Hepatocyte (in vitro differentiated cells): ENCODE measurements around the gene HDAC2. TPM values are rescaled to one million over a fixed set of nuclear protein-coding genes. Genes with fewer than 3 reads are reported as not detected.
"Not testable (repeated sequence)": the region's sequence is repeated elsewhere in the genome, so short reads cannot be mapped to it uniquely, and the experiment has no call there.

Experiments
- DNase-seq: peaks from one replicate; pipeline ENCODE4 v3.0.0-alpha.2; 2016; ENCODE audit warnings: low spot score
- H2AFZ ChIP-seq: fragments of 200-600 bp; sonication (generic); 2 replicates; pipeline ENCODE4 v1.6.0; 2016; ENCODE audit warnings: antibody characterized with exemption, mild to moderate bottlenecking
- H3K27ac ChIP-seq: fragments of 200-600 bp; sonication (generic); 2 replicates; pipeline ENCODE4 v1.5.1; 2016; ENCODE audit warnings: mild to moderate bottlenecking
- H3K27me3 ChIP-seq: fragments of 200-600 bp; sonication (generic); 2 replicates; pipeline ENCODE4 v1.6.1; 2016
- H3K36me3 ChIP-seq: fragments of 200-600 bp; sonication (generic); replicated peaks from 2 replicates; pipeline ENCODE4 v1.5.1; 2016; ENCODE audit warnings: low read depth; ENCODE audit not compliant: insufficient read depth
- H3K4me1 ChIP-seq: fragments of 200-600 bp; sonication (generic); 2 replicates; pipeline ENCODE4 v1.5.1; 2016; ENCODE audit warnings: mild to moderate bottlenecking, moderate library complexity; ENCODE audit not compliant: insufficient read depth
- H3K4me2 ChIP-seq: fragments of 200-600 bp; sonication (generic); 2 replicates; pipeline ENCODE4 v1.6.0; 2016
- H3K4me3 ChIP-seq: fragments of 200-600 bp; sonication (generic); 2 replicates; pipeline ENCODE4 v1.5.1; 2016; ENCODE audit warnings: mild to moderate bottlenecking
- H3K79me2 ChIP-seq: fragments of 200-600 bp; sonication (generic); 2 replicates; pipeline ENCODE4 v1.6.0; 2017; ENCODE audit warnings: mild to moderate bottlenecking
- H3K9me2 ChIP-seq: fragments of 200-600 bp; sonication (generic); replicated peaks from 2 replicates; pipeline ENCODE4 v1.6.0; 2017; ENCODE audit warnings: mild to moderate bottlenecking; ENCODE audit not compliant: insufficient read depth
- H3K9me3 ChIP-seq: fragments of 200-600 bp; sonication (generic); 2 replicates; pipeline ENCODE4 v1.5.1; 2016; ENCODE audit warnings: low read depth, mild to moderate bottlenecking
- H4K20me1 ChIP-seq: fragments of 200-600 bp; sonication (generic); 2 replicates; pipeline ENCODE4 v1.6.0; 2016; ENCODE audit warnings: mild to moderate bottlenecking; ENCODE audit not compliant: insufficient read depth, poor library complexity, severe bottlenecking
- EZH2 ChIP-seq: fragments of 200-600 bp; sonication (generic); IDR thresholded peaks from 2 replicates; pipeline ENCODE4 v1.6.1; 2016; ENCODE audit warnings: antibody characterized with exemption, mild to moderate bottlenecking, borderline replicate concordance
- EZH2phosphoT487 ChIP-seq: fragments of 200-600 bp; sonication (generic); IDR thresholded peaks from one replicate; pipeline ENCODE4 v1.6.1; 2018; ENCODE audit warnings: antibody characterized with exemption, mild to moderate bottlenecking, low read depth, moderate library complexity; ENCODE audit not compliant: unreplicated experiment, severe bottlenecking
- WGBS: methylation state at CpG from one replicate; pipeline ENCODE4 v1.1.6; 2016; ENCODE audit warnings: low lambda C conversion rate; ENCODE audit errors: missing lambda C conversion rate; 5-methylcytosine and 5-hydroxymethylcytosine counted together
- polyA plus RNA-seq: library from polyadenylated mRNA; unstranded; fragments of >200 nt; fragmentation: Nextera tagmentation; extraction: Ambion mirVana; gene quantifications from 2 replicates; pipeline ENCODE4 v1.2.1, GENCODE V29; 2016
- total RNA-seq: library from RNA; depleted of rRNA; stranded (reverse); fragments of >200 nt; gene quantifications from 2 replicates; pipeline ENCODE4 v1.2.3, GENCODE V29; 2014
- TF ChIP-seq, protein P1 (sequence below): fragments of 200-600 bp; sonication (generic); IDR thresholded peaks from 2 replicates; pipeline ENCODE4 v1.5.1; 2016; ENCODE audit warnings: antibody characterized with exemption, mild to moderate bottlenecking; ENCODE audit not compliant: poor library complexity

Gene HDAC2
- 139 and 148 TPM in 2 replicates for total RNA-seq
- 147 and 173 TPM in 2 replicates for polyA plus RNA-seq

DNA sequence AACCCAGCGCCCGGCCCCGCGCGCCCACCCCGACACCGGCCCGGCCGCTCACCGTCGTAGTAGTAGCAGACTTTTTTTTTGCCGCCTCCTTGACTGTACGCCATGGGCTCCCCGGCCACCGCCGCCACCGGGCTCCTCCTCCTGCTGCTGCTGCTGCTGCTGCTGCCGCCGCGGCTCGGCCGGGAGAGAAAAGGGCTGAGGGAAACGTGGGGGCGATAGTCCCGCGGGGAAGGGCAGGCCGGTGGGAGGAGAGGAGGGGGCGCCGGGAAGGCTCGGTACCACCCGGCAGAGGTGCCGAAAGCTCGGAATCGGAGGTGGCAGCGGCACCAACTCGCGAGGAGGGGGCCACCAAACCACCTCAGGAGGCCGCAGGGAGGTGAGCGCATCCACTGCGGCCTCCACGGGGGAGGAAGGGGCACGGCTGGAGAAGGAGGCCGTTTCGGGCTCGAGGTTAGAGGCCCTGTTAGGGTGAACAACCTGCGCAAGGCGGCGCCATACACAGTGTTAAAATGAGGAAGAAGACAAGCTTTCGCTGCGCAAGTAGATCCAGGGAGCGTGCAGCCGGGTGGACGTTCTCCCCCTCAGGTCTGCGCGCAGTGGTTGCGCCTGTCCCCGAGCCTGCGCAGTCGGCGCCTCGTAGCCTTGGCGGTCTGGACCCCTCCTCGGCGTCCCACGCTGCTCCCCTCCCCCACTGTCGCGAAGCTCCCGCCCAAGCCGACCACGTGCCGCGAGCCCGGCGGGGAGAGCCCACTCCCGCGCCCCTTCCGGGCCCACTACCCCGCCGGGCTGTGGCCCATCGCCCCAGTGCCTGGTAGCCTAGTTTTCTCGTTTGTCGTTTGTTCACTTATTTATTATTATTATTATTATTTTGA, at the start of gene HDAC2:
TSS of gene HDAC2 (minus strand) at position 344 of the 872 bp plus-strand sequence. CDS start at position 104, 240 bp downstream.
- Histone ChIP-seq H2AFZ (peak within 1 kb of the TSS; percentile 93), H3K4me2 (peak within 1 kb of the TSS; percentile 85)

DNA sequence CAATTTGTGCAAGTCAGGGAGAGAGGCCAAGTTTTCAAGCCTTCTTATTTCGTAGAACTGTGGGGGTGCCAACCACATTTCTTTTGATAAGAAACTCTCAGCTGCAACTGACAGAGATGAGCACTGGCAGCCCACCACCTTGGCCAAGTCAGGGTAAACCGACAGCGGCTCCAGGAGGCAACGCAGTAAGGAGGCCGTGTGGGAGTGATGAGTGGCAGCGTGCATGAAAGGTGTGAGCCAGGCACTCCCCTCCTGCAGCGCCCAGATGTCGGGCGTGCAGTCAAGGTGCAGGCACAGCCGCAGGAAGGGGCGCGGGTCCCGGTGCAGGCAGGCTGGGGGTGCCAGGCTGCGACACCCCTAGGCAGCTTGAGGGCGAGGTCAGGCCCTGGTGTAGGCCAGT, 49.2 kb upstream of the HDAC2 start:
- Histone ChIP-seq H3K9me3 (no peaks in the 10 kb centered on the region), H3K36me3 (no peaks in the 10 kb centered on the region), H3K9me2 (no peaks in the 10 kb centered on the region), H3K4me2 (no peak overlapping the region), H3K4me1 (no peaks in the 10 kb centered on the region), H4K20me1 (no peaks in the 10 kb centered on the region), H3K79me2 (no peaks in the 10 kb centered on the region), H3K27me3 (no peaks in the 10 kb centered on the region), H2AFZ (no peak overlapping the region), H3K27ac (no peak overlapping the region), H3K4me3 (no peak overlapping the region)
- DNase-seq = no peak
- WGBS = 92% methylated on average over 15 of the region's 15 CpGs
- TF ChIP-seq, protein P1, sequence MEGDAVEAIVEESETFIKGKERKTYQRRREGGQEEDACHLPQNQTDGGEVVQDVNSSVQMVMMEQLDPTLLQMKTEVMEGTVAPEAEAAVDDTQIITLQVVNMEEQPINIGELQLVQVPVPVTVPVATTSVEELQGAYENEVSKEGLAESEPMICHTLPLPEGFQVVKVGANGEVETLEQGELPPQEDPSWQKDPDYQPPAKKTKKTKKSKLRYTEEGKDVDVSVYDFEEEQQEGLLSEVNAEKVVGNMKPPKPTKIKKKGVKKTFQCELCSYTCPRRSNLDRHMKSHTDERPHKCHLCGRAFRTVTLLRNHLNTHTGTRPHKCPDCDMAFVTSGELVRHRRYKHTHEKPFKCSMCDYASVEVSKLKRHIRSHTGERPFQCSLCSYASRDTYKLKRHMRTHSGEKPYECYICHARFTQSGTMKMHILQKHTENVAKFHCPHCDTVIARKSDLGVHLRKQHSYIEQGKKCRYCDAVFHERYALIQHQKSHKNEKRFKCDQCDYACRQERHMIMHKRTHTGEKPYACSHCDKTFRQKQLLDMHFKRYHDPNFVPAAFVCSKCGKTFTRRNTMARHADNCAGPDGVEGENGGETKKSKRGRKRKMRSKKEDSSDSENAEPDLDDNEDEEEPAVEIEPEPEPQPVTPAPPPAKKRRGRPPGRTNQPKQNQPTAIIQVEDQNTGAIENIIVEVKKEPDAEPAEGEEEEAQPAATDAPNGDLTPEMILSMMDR = no peak
- no peak for TF ChIP-seq EZH2phosphoT487
- TF ChIP-seq EZH2 = no peak

More for the DNA sequence above, at the start of gene HDAC2:
- peak within 1 kb of the TSS; percentile 99 for H3K4me3 ChIP-seq
- DNase-seq = peak; percentile 92
- no peaks in the 10 kb centered on the region for H3K9me2 ChIP-seq
- peaks cover 38% of the 10 kb centered on the region for H4K20me1 ChIP-seq
- peak within 1 kb of the TSS; percentile 100 for H3K27ac ChIP-seq
- no peaks in the 10 kb centered on the region for H3K9me3 ChIP-seq
- no peaks in the 10 kb centered on the region for H3K27me3 ChIP-seq
- H3K4me1 ChIP-seq = peaks cover 24% of the 10 kb centered on the region
- H3K36me3 ChIP-seq = no peaks in the 10 kb centered on the region
- H3K79me2 ChIP-seq = peaks cover 54% of the 10 kb centered on the region
- WGBS = 3% methylated on average over 50 of the region's 82 CpGs
- TF ChIP-seq EZH2phosphoT487 = no peak
- TF ChIP-seq EZH2 = no peak
- TF ChIP-seq, protein P1 = no peak

DNA sequence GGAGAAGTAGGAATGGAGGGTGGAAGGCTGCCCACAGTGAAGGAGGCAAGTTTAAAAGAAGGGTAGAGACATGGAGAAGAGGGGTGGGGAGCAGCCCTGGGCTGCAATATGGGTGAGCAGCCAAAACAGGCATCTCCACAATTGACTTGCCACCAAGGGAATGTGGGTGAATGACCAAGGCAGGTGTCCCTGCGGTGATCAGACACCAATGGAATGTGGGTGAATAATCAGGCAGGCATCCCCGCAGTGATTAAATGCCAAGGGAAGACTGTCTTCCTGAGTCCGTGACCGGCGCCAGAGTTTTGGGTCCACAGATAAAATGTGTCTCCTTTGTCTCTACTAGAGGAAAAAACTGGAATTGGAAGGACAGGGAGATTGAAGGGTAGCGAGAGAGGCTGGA, 46.2 kb upstream of the HDAC2 start:
- H3K27ac ChIP-seq, H3K4me3 ChIP-seq, DNase-seq, H3K4me2 ChIP-seq, H3K9me3 ChIP-seq, H2AFZ ChIP-seq, H3K9me2 ChIP-seq, H3K36me3 ChIP-seq, H4K20me1 ChIP-seq, H3K27me3 ChIP-seq, H3K79me2 ChIP-seq: not testable (repeated sequence)
- H3K4me1 ChIP-seq = peaks cover 13% of the 10 kb centered on the region
- 85% methylated on average over 6 of the region's 6 CpGs for WGBS

DNA sequence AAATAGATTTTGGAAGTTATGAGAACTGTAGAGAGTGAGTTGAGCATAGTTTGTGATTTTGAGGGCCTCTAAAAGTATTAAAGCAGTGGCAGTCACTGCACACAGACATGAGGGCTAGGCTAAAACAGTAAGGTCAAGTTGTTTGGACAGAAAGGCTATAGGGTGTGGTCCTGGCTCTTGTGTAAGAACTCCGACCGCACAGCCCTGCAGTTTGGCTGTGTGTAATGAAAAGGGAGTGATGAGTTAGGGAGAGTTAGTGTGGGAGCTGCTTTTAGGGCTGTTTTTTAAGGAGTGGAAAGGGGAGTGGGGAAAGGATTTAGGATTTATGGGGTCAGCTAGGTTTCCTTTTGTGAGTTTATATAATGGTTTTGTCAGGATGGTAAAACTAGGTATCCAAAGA, 43.2 kb upstream of the HDAC2 start:
- not testable (repeated sequence) for H3K4me3 ChIP-seq, H4K20me1 ChIP-seq, H3K27me3 ChIP-seq, H3K9me2 ChIP-seq, H3K9me3 ChIP-seq, H3K4me2 ChIP-seq, H3K36me3 ChIP-seq, H2AFZ ChIP-seq, H3K79me2 ChIP-seq, DNase-seq
- Histone ChIP-seq H3K4me1 (peaks cover 28% of the 10 kb centered on the region), H3K27ac (peak overlapping the region; percentile 97)
- WGBS = 46% methylated on average over 2 of the region's 2 CpGs

DNA sequence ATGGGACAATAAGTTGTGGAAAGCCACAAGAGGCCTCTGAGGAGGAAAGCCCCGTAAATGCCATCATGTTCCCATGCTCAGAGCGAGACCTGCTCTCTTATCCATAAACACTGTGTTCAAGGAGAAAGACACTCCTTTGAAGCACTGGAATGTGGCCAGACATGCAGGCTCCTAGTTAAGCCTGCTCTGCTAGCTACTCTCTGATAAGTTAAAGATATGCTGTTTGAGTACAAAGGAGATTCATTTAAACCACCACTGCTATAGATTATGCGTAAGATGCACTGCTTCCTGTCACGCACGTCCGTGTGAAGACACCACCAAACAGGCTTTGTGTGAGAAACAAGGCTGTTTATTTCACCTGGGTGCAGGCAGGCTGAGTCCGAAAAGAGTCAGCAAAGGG, 40.5 kb upstream of the HDAC2 start:
- 11% methylated on average over 7 of the region's 7 CpGs for WGBS
- H3K4me2 ChIP-seq = peak overlapping the region; percentile 71
- not testable (repeated sequence) for H3K36me3 ChIP-seq, H3K9me2 ChIP-seq, H3K9me3 ChIP-seq, H3K4me3 ChIP-seq, H3K27me3 ChIP-seq, H2AFZ ChIP-seq, H4K20me1 ChIP-seq
- peaks cover 19% of the 10 kb centered on the region for H3K79me2 ChIP-seq
- peak overlapping the region; percentile 97 for H3K27ac ChIP-seq
- peak; percentile 63 for DNase-seq
- H3K4me1 ChIP-seq = peaks cover 36% of the 10 kb centered on the region
